ENCODE data around the gene CCN6.

Gene CCN6

GRCh38 chr6:112013051-112013450, 40.9 kb upstream of the CCN6 start:
- TF ChIP-seq CTCF (IDR thresholded peaks at IDR 0.05; ENCODE audit: insufficient read depth, low read length) (no peak), GABPA (IDR thresholded peaks at IDR 0.05; ENCODE audit: low read depth) (no peak), POLR2AphosphoS5 (IDR thresholded peaks at IDR 0.05; ENCODE audit: low read depth) (no peak), REST (IDR thresholded peaks at IDR 0.05; ENCODE audit: insufficient replicate concordance, low read depth) (no peak), SPI1 (IDR thresholded peaks at IDR 0.05; ENCODE audit: borderline replicate concordance, low read depth) (no peak)
- H3K27me3 ChIP-seq (ENCODE audit: insufficient read depth, poor library complexity, severe bottlenecking): no peaks in the 10 kb centered on the region
- DNase-seq (ENCODE audit: low read depth in 1 of 2, low spot score in 1 of 2): no peak
- no peak overlapping the region for H3K4me3 ChIP-seq (replicated peaks; ENCODE audit: insufficient read depth, low read length)
- H3K27ac ChIP-seq (replicated peaks): no peak overlapping the region

- no peak for DNase-seq (ENCODE audit: low read depth in 1 of 2, low spot score in 1 of 2)
- Histone ChIP-seq H3K4me3 (replicated peaks; ENCODE audit: insufficient read depth, low read length) (no peak overlapping the region), H3K27me3 (ENCODE audit: insufficient read depth, poor library complexity, severe bottlenecking) (no peaks in the 10 kb centered on the region), H3K27ac (replicated peaks) (no peak overlapping the region)
- no peak for TF ChIP-seq SPI1 (IDR thresholded peaks at IDR 0.05; ENCODE audit: borderline replicate concordance, low read depth)
- TF ChIP-seq POLR2AphosphoS5 (IDR thresholded peaks at IDR 0.05; ENCODE audit: low read depth): no peak
- no peak for TF ChIP-seq GABPA (IDR thresholded peaks at IDR 0.05; ENCODE audit: low read depth)
Observed at GRCh38 chr6:112014483-112014882, 39.4 kb upstream of the CCN6 start.

- no peak for DNase-seq (ENCODE audit: low read depth in 1 of 2, low spot score in 1 of 2)
- Histone ChIP-seq H3K4me3 (replicated peaks; ENCODE audit: insufficient read depth, low read length) (no peak overlapping the region), H3K27ac (replicated peaks) (no peak overlapping the region), H3K27me3 (ENCODE audit: insufficient read depth, poor library complexity, severe bottlenecking) (no peaks in the 10 kb centered on the region)
- TF ChIP-seq POLR2AphosphoS5 (IDR thresholded peaks at IDR 0.05; ENCODE audit: low read depth) (no peak), REST (IDR thresholded peaks at IDR 0.05; ENCODE audit: insufficient replicate concordance, low read depth) (no peak), SPI1 (IDR thresholded peaks at IDR 0.05; ENCODE audit: borderline replicate concordance, low read depth) (no peak), CTCF (IDR thresholded peaks at IDR 0.05; ENCODE audit: insufficient read depth, low read length) (no peak), GABPA (IDR thresholded peaks at IDR 0.05; ENCODE audit: low read depth) (no peak)
Observed at GRCh38 chr6:112015725-112016124, 38.2 kb upstream of the CCN6 start.

GRCh38 chr6:112016320-112016719, 37.6 kb upstream of the CCN6 start:
- TF ChIP-seq REST (IDR thresholded peaks at IDR 0.05; ENCODE audit: insufficient replicate concordance, low read depth) (no peak), CTCF (IDR thresholded peaks at IDR 0.05; ENCODE audit: insufficient read depth, low read length) (no peak), GABPA (IDR thresholded peaks at IDR 0.05; ENCODE audit: low read depth) (no peak), SPI1 (IDR thresholded peaks at IDR 0.05; ENCODE audit: borderline replicate concordance, low read depth) (no peak), POLR2AphosphoS5 (IDR thresholded peaks at IDR 0.05; ENCODE audit: low read depth) (no peak)
- no peak for DNase-seq (ENCODE audit: low read depth in 1 of 2, low spot score in 1 of 2)
- Histone ChIP-seq H3K27ac (replicated peaks) (no peak overlapping the region), H3K27me3 (ENCODE audit: insufficient read depth, poor library complexity, severe bottlenecking) (no peaks in the 10 kb centered on the region), H3K4me3 (replicated peaks; ENCODE audit: insufficient read depth, low read length) (no peak overlapping the region)
